ENCODE results near the gene UST.
"Not testable (repeated sequence)": the region's sequence is repeated elsewhere in the genome, so short reads cannot be mapped to it uniquely, and the experiment has no call there.

The UST gene

DNA sequence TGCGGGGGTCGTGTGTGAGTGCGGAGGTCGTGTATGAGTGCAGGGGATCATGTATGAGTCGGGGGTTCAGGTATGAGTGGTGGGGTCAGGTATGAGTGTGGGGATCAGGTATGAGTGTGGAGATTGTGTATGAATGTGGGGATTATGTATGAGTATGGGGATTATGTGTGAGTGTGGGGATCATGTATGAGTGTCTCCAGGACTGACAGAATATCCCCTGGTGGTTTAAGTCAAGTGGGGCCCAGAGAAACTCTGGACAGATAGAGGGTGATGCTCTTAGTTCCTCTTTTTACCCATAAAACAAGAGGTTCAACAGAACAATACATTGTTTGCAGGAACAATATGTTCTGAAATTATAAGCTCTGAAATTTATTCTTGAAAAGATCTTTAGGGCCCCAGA, 131.9 kb downstream of the UST start:
- H4K20me1 ChIP-seq (ENCODE audit: insufficient read depth, low read length, poor library complexity, severe bottlenecking) = no peaks in the 10 kb centered on the region
- TF ChIP-seq, protein P1, sequence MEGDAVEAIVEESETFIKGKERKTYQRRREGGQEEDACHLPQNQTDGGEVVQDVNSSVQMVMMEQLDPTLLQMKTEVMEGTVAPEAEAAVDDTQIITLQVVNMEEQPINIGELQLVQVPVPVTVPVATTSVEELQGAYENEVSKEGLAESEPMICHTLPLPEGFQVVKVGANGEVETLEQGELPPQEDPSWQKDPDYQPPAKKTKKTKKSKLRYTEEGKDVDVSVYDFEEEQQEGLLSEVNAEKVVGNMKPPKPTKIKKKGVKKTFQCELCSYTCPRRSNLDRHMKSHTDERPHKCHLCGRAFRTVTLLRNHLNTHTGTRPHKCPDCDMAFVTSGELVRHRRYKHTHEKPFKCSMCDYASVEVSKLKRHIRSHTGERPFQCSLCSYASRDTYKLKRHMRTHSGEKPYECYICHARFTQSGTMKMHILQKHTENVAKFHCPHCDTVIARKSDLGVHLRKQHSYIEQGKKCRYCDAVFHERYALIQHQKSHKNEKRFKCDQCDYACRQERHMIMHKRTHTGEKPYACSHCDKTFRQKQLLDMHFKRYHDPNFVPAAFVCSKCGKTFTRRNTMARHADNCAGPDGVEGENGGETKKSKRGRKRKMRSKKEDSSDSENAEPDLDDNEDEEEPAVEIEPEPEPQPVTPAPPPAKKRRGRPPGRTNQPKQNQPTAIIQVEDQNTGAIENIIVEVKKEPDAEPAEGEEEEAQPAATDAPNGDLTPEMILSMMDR (conservative IDR thresholded peaks at IDR 0.05; ENCODE audit: low read length) = no peak
- no peak for TF ChIP-seq EZH2phosphoT487 (IDR thresholded peaks at IDR 0.05; ENCODE audit: borderline replicate concordance)

DNA sequence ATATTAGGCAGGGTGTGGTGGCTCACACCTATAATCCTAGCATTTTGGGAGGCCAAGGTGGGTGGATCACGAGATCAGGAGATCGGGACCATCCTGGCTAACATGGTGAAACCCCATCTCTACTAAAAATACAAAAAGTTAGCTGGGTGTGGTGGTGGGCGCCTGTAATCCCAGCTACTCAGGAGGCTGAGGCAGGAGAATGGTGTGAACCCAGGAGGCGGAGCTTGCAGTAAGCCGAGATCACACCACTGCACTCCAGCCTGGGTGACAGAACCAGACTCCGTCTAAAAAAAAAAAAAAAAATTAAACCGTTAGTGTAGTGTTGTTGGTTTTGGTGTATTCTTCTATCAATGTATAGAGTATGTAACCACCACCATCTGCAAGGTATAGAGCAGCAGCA, 133.9 kb downstream of the UST start:
- not testable (repeated sequence) for H3K9ac ChIP-seq (ENCODE audit: low read depth, low read length, poor library complexity, severe bottlenecking); H4K20me1 ChIP-seq (ENCODE audit: insufficient read depth, low read length, poor library complexity, severe bottlenecking); H3K4me3 ChIP-seq (ENCODE audit: low read length, poor library complexity, severe bottlenecking); H3K4me2 ChIP-seq (ENCODE audit: low read depth, low read length, poor library complexity, severe bottlenecking); H2AFZ ChIP-seq (ENCODE audit: low read length); H3K9me2 ChIP-seq (replicated peaks; ENCODE audit: low read depth, low read length); H3F3A ChIP-seq (ENCODE audit: low read depth); H3K36me3 ChIP-seq (ENCODE audit: insufficient read depth, low read length); H3K27me3 ChIP-seq (ENCODE audit: insufficient read depth, low read length, poor library complexity, severe bottlenecking); H3K9me3 ChIP-seq (ENCODE audit: insufficient read depth, low read depth, low read length); H3K79me2 ChIP-seq (ENCODE audit: insufficient read depth, low read length)
- H3K4me1 ChIP-seq (ENCODE audit: insufficient read depth, low read length, poor library complexity, severe bottlenecking) = peaks cover 31% of the 10 kb centered on the region

More for the DNA sequence above, 131.9 kb downstream of the UST start:
- Histone ChIP-seq H3K36me3 (ENCODE audit: insufficient read depth, low read length) (no peaks in the 10 kb centered on the region), H3K27me3 (ENCODE audit: insufficient read depth, low read length, poor library complexity, severe bottlenecking) (no peaks in the 10 kb centered on the region), H3F3A (ENCODE audit: low read depth) (no peaks in the 10 kb centered on the region), H3K4me3 (ENCODE audit: low read length, poor library complexity, severe bottlenecking) (no peak overlapping the region), H3K4me2 (ENCODE audit: low read depth, low read length, poor library complexity, severe bottlenecking) (no peak overlapping the region), H3K9ac (ENCODE audit: low read depth, low read length, poor library complexity, severe bottlenecking) (no peak overlapping the region), H3K9me3 (ENCODE audit: insufficient read depth, low read depth, low read length) (no peaks in the 10 kb centered on the region), H3K9me2 (replicated peaks; ENCODE audit: low read depth, low read length) (no peaks in the 10 kb centered on the region), H2AFZ (ENCODE audit: low read length) (no peak overlapping the region), H3K79me2 (ENCODE audit: insufficient read depth, low read length) (no peaks in the 10 kb centered on the region; the same call in 1 of the 2 replicates), H3K4me1 (ENCODE audit: insufficient read depth, low read length, poor library complexity, severe bottlenecking) (peaks cover 12% of the 10 kb centered on the region)

DNA sequence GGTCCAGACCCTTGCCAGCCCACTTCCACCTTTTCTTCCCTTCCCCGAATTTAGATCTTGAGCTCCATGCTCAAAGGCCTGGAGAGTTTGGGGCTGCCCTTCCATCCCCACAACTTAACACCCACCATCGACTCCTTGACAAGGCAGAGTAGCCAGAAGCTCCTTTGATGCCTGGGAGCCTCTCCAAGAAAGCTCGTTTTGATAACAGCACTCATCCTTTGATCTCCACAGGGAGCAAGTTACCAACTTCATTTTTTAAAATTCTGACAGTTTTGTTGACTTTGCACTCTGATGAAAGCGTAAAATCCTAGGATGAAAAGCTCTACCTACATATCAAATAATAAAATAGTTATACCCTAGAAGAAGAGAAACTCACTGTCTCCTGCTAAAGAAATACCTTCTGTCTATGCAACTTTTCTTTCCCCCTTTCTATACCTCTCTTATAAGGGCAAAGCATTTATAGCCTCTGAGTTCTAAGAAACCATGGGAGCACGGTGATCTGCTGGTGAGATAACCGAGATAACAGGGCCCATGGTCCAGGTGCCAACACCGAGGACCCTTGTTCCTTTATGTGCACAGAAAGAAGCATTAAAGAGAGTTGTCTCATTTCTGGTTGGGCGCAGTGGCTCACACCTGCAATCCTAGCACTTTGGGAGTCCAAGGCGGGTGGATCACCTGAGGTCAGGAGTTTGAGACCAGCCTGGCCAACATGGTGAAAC, 134.9 kb downstream of the UST start:
- no peaks in the 10 kb centered on the region for H4K20me1 ChIP-seq (ENCODE audit: insufficient read depth, low read length, poor library complexity, severe bottlenecking)
- no peaks in the 10 kb centered on the region; the same call in 1 of the 2 replicates for H3K79me2 ChIP-seq (ENCODE audit: insufficient read depth, low read length)
- H3K9me3 ChIP-seq (ENCODE audit: insufficient read depth, low read depth, low read length) = no peaks in the 10 kb centered on the region
- H3K9me2 ChIP-seq (replicated peaks; ENCODE audit: low read depth, low read length) = no peaks in the 10 kb centered on the region
- no peaks in the 10 kb centered on the region for H3K36me3 ChIP-seq (ENCODE audit: insufficient read depth, low read length)
- no peak overlapping the region for H3K9ac ChIP-seq (ENCODE audit: low read depth, low read length, poor library complexity, severe bottlenecking)
- no peak for TF ChIP-seq EZH2phosphoT487 (IDR thresholded peaks at IDR 0.05; ENCODE audit: borderline replicate concordance)
- TF ChIP-seq, protein P1 (conservative IDR thresholded peaks at IDR 0.05; ENCODE audit: low read length) = no peak
- H3K4me1 ChIP-seq (ENCODE audit: insufficient read depth, low read length, poor library complexity, severe bottlenecking) = peaks cover 31% of the 10 kb centered on the region
- no peaks in the 10 kb centered on the region for H3F3A ChIP-seq (ENCODE audit: low read depth)
- H3K27me3 ChIP-seq (ENCODE audit: insufficient read depth, low read length, poor library complexity, severe bottlenecking) = no peaks in the 10 kb centered on the region
- H3K4me3 ChIP-seq (ENCODE audit: low read length, poor library complexity, severe bottlenecking) = no peak overlapping the region
- no peak overlapping the region for H3K4me2 ChIP-seq (ENCODE audit: low read depth, low read length, poor library complexity, severe bottlenecking)
- H2AFZ ChIP-seq (ENCODE audit: low read length) = no peak overlapping the region

DNA sequence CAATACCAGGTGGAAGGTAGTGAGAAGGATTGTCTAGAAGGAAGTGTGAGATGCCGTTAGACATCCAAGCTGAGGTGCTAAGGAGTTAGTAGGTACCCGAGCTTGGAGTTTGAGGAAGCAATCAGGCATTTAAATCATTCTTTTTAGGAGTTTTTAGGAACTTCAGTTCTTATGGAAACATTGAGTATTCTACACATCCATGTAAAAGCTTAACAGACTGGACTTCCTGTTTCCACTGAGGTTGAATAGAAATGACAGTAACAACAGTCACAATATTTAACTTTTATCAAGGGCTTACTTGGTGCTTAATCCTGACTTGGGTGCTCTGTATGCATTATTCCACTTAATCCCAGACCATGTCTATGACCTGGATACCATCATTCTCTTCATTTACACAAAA, 136.4 kb downstream of the UST start:
- Histone ChIP-seq H3K36me3 (ENCODE audit: insufficient read depth, low read length) (peaks cover 7% of the 10 kb centered on the region; the same call in 1 of the 2 replicates), H3K9ac (ENCODE audit: low read depth, low read length, poor library complexity, severe bottlenecking) (no peak overlapping the region), H3K79me2 (ENCODE audit: insufficient read depth, low read length) (no peaks in the 10 kb centered on the region), H4K20me1 (ENCODE audit: insufficient read depth, low read length, poor library complexity, severe bottlenecking) (no peaks in the 10 kb centered on the region), H3K9me2 (replicated peaks; ENCODE audit: low read depth, low read length) (no peaks in the 10 kb centered on the region), H2AFZ (ENCODE audit: low read length) (no peak overlapping the region), H3K4me3 (ENCODE audit: low read length, poor library complexity, severe bottlenecking) (no peak overlapping the region), H3K4me1 (ENCODE audit: insufficient read depth, low read length, poor library complexity, severe bottlenecking) (peaks cover 31% of the 10 kb centered on the region), H3K27me3 (ENCODE audit: insufficient read depth, low read length, poor library complexity, severe bottlenecking) (no peaks in the 10 kb centered on the region), H3K9me3 (ENCODE audit: insufficient read depth, low read depth, low read length) (no peaks in the 10 kb centered on the region), H3K4me2 (ENCODE audit: low read depth, low read length, poor library complexity, severe bottlenecking) (no peak overlapping the region), H3F3A (ENCODE audit: low read depth) (no peaks in the 10 kb centered on the region)
- no peak for TF ChIP-seq EZH2phosphoT487 (IDR thresholded peaks at IDR 0.05; ENCODE audit: borderline replicate concordance)
- TF ChIP-seq, protein P1 (conservative IDR thresholded peaks at IDR 0.05; ENCODE audit: low read length) = no peak

Measured in Loucy (cell line).